Non-pigmented ciliary epithelial cell (primary cell): Measurements from ENCODE around the gene GCK.

Source experiments
- DNase-seq: peaks from one replicate; pipeline ENCODE4 v3.0.0-alpha.2; 2010; ENCODE audit warnings: low read depth

Gene GCK

DNA sequence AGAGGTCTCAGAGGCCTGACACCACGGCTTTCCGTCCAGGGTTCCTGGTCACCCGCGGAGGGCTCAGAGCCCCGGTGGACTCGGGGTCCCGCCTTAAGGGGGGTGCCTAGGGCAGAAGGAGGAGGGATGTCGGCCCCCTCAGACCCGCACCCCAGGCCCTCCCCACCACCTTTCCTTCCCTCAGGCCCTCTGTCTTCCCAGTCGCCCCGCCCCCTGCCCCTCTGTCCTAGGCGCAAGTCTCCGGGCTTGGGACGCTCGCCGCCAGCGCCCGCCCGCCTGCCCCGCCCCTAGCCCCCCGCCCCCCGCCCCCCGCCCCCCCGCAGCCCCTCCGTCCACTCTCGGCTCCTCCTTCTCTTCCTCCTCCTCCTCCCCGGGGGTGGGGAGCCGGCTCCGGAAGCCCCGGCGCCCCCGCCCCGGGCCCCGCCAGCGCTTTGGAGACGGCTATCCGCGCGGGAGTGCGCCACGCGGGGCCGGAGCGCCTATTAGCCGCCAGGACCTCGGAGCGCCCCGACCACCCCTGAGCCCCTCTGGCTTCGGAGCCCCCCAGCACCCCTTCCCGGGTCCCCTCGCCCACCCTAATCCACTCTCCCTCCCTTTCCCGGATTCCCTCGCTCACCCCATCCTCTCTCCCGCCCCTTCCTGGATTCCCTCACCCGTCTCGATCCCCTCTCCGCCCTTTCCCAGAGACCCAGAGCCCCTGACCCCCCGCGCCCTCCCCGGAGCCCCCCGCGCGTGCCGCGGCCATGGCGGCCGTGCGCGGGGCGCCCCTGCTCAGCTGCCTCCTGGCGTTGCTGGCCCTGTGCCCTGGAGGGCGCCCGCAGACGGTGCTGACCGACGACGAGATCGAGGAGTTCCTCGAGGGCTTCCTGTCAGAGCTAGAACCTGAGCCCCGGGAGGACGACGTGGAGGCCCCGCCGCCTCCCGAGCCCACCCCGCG, 85.0 kb downstream of the GCK start, which contains the start of gene AEBP1:
AEBP1 (plus strand) TSS at position 423 of the 937 bp plus-strand sequence; CDS start at position 744, 321 bp downstream.
- no peak for DNase-seq

- no peak for DNase-seq
Measured at GRCh38 chr7:44103566-44103922, 85.7 kb downstream of the GCK start.

- DNase-seq = no peak
Measured at GRCh38 chr7:44102846-44103565, 86.2 kb downstream of the GCK start.

GRCh38 chr7:44101966-44102845, 87.0 kb downstream of the GCK start:
- no peak for DNase-seq

- DNase-seq = no peak
Measured at GRCh38 chr7:44101303-44101965, 87.8 kb downstream of the GCK start.

DNA sequence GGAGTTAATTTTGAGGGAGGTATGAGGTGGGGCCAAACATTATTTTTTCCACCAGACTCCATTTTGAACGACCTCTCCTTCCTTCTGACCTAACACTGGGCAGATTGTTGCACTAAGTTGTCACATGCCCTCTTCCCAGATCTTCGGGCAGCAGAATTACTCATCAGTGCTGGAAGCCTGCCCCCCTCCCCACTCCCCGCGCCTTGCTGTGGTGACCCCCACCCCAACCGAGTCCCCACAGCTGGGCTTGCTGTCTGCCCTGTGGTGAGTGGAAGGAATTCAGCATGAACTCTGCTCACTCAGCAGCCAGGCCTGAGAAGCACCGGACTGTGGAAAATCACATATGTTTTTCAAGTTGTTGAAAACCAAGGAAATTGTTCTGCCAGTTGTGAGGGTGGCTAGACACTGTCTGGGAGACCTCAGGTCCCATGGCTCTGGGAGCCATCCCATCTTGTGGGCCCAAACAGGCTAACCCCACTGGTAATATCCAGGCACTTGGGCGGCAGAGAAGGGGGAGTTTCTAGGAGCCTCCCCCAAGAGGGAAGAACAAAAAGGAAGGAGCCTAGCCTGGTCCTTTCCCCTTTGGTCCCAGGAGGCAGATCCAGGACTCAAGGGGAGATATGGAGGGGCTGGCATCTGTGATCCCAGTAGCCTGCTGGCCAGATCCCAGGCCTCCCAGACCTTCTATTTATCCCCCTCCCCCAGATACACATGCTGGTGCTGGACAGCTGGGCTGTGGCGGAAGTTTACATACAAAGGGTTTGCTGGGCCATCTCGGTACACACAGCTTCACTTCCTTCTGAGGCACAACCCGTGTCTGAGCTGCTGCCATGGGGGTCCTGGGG, 88.6 kb downstream of the GCK start:
- no peak for DNase-seq

GRCh38 chr7:44099669-44100068, 89.6 kb downstream of the GCK start:
- DNase-seq = no peak

- DNase-seq = no peak
Measured at GRCh38 chr7:44098092-44099068, 90.9 kb downstream of the GCK start.

GRCh38 chr7:44097064-44097932, 91.9 kb downstream of the GCK start:
- no peak for DNase-seq

DNA sequence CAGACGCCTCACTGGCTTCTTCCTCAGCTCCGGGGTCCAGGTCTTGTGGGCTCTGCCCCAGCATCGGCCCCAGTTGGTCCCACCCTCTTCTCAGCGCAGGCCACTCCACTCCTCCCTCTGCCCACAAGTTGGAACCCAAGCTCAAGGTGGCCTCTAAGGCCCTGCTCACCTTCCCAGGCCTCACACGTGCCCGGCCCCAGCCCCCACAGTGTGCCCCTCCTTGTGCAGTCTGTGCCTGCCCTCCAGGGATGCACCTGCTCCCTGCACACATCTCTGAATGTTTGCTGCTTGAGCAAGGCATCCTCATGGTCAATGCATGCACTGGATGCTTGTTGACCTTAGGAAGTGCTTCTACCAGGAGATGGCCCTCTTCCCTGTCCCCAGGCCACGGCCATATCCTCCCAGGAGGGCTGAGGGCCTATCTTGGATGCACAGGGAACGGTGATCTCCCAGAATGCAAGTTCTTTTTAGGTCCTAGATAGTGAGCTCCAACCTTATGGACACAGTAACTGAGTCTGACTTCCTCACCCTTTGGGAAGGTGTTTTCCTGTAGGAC, 92.8 kb downstream of the GCK start:
- DNase-seq = no peak

- no peak for DNase-seq
Measured at GRCh38 chr7:44095781-44096180, 93.5 kb downstream of the GCK start.

- DNase-seq = no peak
Measured at GRCh38 chr7:44094883-44095592, 94.2 kb downstream of the GCK start.

DNA sequence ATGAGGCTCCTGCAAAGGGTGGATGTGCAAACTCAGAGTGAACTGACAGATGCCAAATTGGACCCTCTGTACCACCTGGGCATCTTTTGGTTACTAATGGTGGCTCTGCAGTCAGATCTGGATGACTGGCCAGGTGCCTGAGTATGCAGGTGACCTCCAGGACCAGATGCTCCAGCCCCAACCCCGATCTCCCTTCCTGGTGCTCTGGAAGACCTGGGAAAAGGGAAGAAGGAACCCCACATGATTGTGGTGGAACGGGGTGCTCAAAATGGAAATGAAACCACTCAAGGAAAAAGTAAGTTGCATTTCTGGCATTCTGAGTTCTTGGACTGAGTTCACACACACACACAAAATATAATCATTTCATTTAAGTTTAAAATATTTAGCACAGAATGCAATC, 94.9 kb downstream of the GCK start:
- no peak for DNase-seq
